H54 (cell line): ENCODE results near the gene CMTM1.

Source experiments
- DNase-seq: peaks from one replicate; pipeline ENCODE4 v3.0.0; 2011; ENCODE audit warnings: low spot score, mixed read lengths; ENCODE audit not compliant: insufficient read length
- FAIRE-seq: peaks from 3 replicates; lab custom pipeline; 2011; peaks lifted over from hg19 to GRCh38; lab: Jason Lieb, UNC
- POLR2A ChIP-seq: IDR thresholded peaks from 2 replicates; pipeline ENCODE4 v1.6.1; 2011; ENCODE audit warnings: low read depth, mild to moderate bottlenecking, low read length

The CMTM1 gene

GRCh38 chr16:66566051-66566901 lies at the start of gene CMTM1:
Gene CMTM1, plus strand, starts transcription at chr16:66566439. Its CDS starts 75 bp downstream, at chr16:66566514.
- no peak for DNase-seq
- no peak for FAIRE-seq
- TF ChIP-seq POLR2A, result no peak

- TF ChIP-seq POLR2A, result no peak
- FAIRE-seq (no peak), DNase-seq (no peak)
Observed at GRCh38 chr16:66516509-66516807, 49.8 kb upstream of the CMTM1 start.

- DNase-seq, result peak; percentile 82
- no peak for TF ChIP-seq POLR2A
- FAIRE-seq, result peak; percentile 80
Observed at GRCh38 chr16:66516808-66517585, 49.2 kb upstream of the CMTM1 start.

GRCh38 chr16:66517586-66518263 lies 48.5 kb upstream of the CMTM1 start:
- TF ChIP-seq POLR2A, result no peak
- no peak for FAIRE-seq
- no peak for DNase-seq

- TF ChIP-seq POLR2A, result no peak
- no peak for DNase-seq
- no peak for FAIRE-seq
Observed at GRCh38 chr16:66519482-66520373, 46.5 kb upstream of the CMTM1 start.

- FAIRE-seq (no peak), DNase-seq (no peak)
- TF ChIP-seq POLR2A, result no peak
Observed at GRCh38 chr16:66520406-66521170, 45.7 kb upstream of the CMTM1 start.

- FAIRE-seq, result no peak
- no peak for DNase-seq
- no peak for TF ChIP-seq POLR2A
Observed at GRCh38 chr16:66521252-66521713, 45.0 kb upstream of the CMTM1 start.

GRCh38 chr16:66521951-66522771 lies 44.1 kb upstream of the CMTM1 start:
- TF ChIP-seq POLR2A, result no peak

GRCh38 chr16:66522816-66523590 lies 43.2 kb upstream of the CMTM1 start:
- DNase-seq (no peak), FAIRE-seq (no peak)
- TF ChIP-seq POLR2A, result no peak

More at GRCh38 chr16:66521951-66522771, 44.1 kb upstream of the CMTM1 start:
- FAIRE-seq (peak; percentile 77), DNase-seq (peak; percentile 82)

GRCh38 chr16:66523861-66524354 lies 42.3 kb upstream of the CMTM1 start:
- FAIRE-seq, result no peak
- no peak for TF ChIP-seq POLR2A
- no peak for DNase-seq
